OCI-LY7 (cell line): ENCODE results near the gene HAPSTR1. TPM values are rescaled to one million over a fixed set of nuclear protein-coding genes. Genes with fewer than 3 reads are reported as not detected.
A peak's percentile ranks its signal among the peaks of the same experiment; 100 is the strongest.

ENCODE experiments used
- BruUV-seq: library from RNA; stranded (reverse); fragments of 400-500 nt; replicated peaks from 2 replicates; lab custom pipeline; 2021; lab: Mats Ljungman, UMichigan
- CTCF ChIA-PET: fragments of 300-600 bp; sonication (Branson Sonifier 250); formaldehyde crosslinking; loops from one replicate; lab custom pipeline; 2022; ENCODE audit warnings: antibody characterized with exemption; ENCODE audit not compliant: unreplicated experiment; lab: Charles Lee
- POLR2A ChIA-PET: fragments of 300-600 bp; sonication (Branson Sonifier 250); formaldehyde crosslinking; loops from one replicate; lab custom pipeline; 2022; ENCODE audit warnings: antibody characterized with exemption; lab: Charles Lee
- DNase-seq: peaks from one replicate; pipeline ENCODE4 v3.0.0-alpha.2; 2015; ENCODE audit warnings: low spot score
- H2AFZ ChIP-seq: fragments of 200-600 bp; sonication (generic), shearing (Covaris generic); 2 replicates; pipeline ENCODE4 v1.6.1; 2014; ENCODE audit warnings: mild to moderate bottlenecking, antibody characterized with exemption, low read length, moderate library complexity
- H3K27ac ChIP-seq: fragments of 200-600 bp; sonication (generic); 2 replicates; pipeline ENCODE4 v1.5.1; 2014; ENCODE audit warnings: mixed run types, low read depth, mild to moderate bottlenecking, moderate library complexity, low read length, inconsistent platforms; ENCODE audit not compliant: poor library complexity, severe bottlenecking
- H3K36me3 ChIP-seq: fragments of 200-600 bp; sonication (generic); 2 replicates; pipeline ENCODE4 v1.6.1; 2014; ENCODE audit warnings: mild to moderate bottlenecking, antibody characterized with exemption, low read length, moderate library complexity, mixed read lengths; ENCODE audit not compliant: insufficient read depth
- H3K4me1 ChIP-seq: fragments of 200-600 bp; sonication (generic); 2 replicates; pipeline ENCODE4 v1.5.1; 2014; ENCODE audit warnings: mild to moderate bottlenecking, low read length; ENCODE audit not compliant: insufficient read depth, poor library complexity, severe bottlenecking
- H3K4me2 ChIP-seq: fragments of 200-600 bp; sonication (generic); 2 replicates; pipeline ENCODE4 v1.6.1; 2014; ENCODE audit warnings: mild to moderate bottlenecking, low read length
- H3K4me3 ChIP-seq: fragments of 200-600 bp; sonication (generic); 2 replicates; pipeline ENCODE4 v1.5.1; 2014; ENCODE audit warnings: mild to moderate bottlenecking, low read depth, low read length; ENCODE audit not compliant: poor library complexity, severe bottlenecking
- H3K79me2 ChIP-seq: fragments of 200-600 bp; sonication (generic); 2 replicates; pipeline ENCODE4 v1.6.1; 2016; ENCODE audit warnings: low read depth, mild to moderate bottlenecking, low read length, moderate library complexity, mixed read lengths; ENCODE audit not compliant: insufficient read depth
- H3K9me2 ChIP-seq: fragments of 200-600 bp; sonication (generic); 2 replicates; pipeline ENCODE4 v1.6.1; 2016; ENCODE audit warnings: mild to moderate bottlenecking, low read length, mixed read lengths; ENCODE audit not compliant: insufficient read depth
- H3K9me3 ChIP-seq: fragments of 200-600 bp; sonication (generic); 2 replicates; pipeline ENCODE4 v1.6.1; 2014; ENCODE audit warnings: mild to moderate bottlenecking, mixed run types, low read length, mixed read lengths
- H4K20me1 ChIP-seq: fragments of 200-600 bp; sonication (generic); 2 replicates; pipeline ENCODE4 v1.6.1; 2014; ENCODE audit warnings: mild to moderate bottlenecking, antibody characterized with exemption, low read length, moderate library complexity, mixed read lengths; ENCODE audit not compliant: insufficient read depth
- EZH2phosphoT487 ChIP-seq: fragments of 200-600 bp; sonication (generic); IDR thresholded peaks from 2 replicates; pipeline ENCODE4 v1.6.1; 2018; ENCODE audit warnings: low read depth, borderline replicate concordance, mild to moderate bottlenecking, mixed run types, antibody characterized with exemption, low read length, moderate library complexity, mixed read lengths
- intact Hi-C: fragments of 100-400 bp; cut with micrococcal nuclease; formaldehyde crosslinking; loops from one replicate; pipeline ENCODE4 v1.10.0; 2022; ENCODE audit not compliant: unreplicated experiment
- total RNA-seq, 2 experiments: library from RNA; depleted of rRNA in 1 of 2; stranded (reverse); fragments of >200 nt in 1 of 2; shearing (Covaris generic) in 1 of 2; gene quantifications; 2 replicates each; pipeline ENCODE4 v1.2.3, GENCODE V29; 2014 to 2022
- TF ChIP-seq, protein P1 (sequence below): fragments of 200-600 bp; sonication (generic); conservative IDR thresholded peaks from 2 replicates; pipeline ENCODE4 v1.5.1; 2014; ENCODE audit warnings: mild to moderate bottlenecking, antibody characterized with exemption, low read length, moderate library complexity, mixed read lengths

The HAPSTR1 gene
- total RNA-seq, 2 experiments from 2014 or later: 50.9 to 71.5 TPM

DNA sequence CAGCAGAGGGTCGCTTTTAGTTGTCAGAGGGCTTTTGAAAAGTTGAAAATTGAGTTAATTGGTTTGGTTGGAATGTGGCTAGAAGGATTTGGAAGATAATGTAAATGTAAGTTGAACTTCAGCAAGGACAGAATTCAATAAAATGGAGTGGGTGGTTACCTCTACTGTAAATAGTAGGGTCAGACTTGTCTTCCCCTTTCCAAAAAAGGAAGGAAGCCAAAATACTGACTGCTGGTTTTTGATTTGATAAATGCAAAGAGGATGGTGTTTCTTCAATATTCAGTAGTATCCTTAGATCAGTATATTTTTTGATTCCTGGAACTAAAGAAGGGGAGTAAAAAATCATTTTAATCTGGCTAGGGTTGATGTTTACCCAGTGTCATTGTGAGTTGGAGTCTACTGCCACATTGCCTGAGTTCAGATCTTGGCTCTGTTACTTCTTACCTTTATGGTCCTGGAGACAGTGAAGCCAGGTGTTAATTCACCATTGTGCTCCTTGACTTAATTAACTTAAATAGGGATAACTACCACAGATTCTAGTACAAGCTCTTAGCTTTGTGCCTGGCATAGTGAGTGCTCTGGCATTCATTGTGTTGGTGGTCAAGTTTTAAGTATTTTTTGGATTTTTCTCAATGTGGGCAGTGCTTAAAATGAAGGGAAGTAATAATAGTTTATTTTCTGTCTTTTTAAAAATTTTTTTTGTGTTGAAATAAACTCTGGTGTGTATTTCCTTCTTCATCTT, 4.4 kb downstream of the HAPSTR1 start:
- POLR2A ChIA-PET: interaction anchor here (0.6 kb wide), 1 partner anchor 127 kb away, joined by 5 read pairs; no protein-coding TSS in a partner anchor
- H3K4me1 ChIP-seq: peaks cover 60% of the 10 kb centered on the region
- intact Hi-C loops: loop anchor here (10.0 kb wide), 3 partner anchors 1649 to 1849 kb away; partner anchors contain the start of genes CLEC16A, DEXI and NUBP1

DNA sequence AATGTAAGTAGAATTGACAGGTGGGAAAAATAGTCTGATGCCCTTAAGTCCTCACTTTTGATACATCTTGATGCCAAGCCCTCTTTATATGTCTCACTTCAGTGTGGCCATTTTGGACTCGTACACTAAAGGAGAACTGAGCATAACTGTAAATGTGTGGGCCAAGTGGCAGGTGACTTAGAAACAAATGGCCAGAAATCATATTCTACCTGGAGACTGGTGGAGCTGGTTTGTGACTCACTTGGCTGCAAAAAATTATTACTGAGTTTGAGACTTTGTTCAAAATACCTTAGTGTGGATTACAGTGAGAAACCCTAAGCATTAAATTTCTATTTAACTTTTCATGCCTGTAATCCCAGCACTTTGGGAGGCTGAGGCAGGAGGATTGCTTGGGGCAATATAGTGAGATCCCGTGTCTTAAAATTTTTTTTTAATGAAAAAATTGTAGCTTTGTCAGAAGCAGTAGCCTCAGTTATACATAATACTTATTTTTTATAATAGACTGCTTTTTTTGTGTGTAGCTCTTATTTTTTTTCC, 5.0 kb downstream of the HAPSTR1 start:
- intact Hi-C loops: loop anchor here (10.0 kb wide), 3 partner anchors 1648 to 1848 kb away; partner anchors contain the start of genes CLEC16A, DEXI and NUBP1
- ChIA-PET CTCF (no interaction called here), POLR2A (interaction anchor here (0.6 kb wide), 1 partner anchor 127 kb away, joined by 5 read pairs; no protein-coding TSS in a partner anchor)
- Histone ChIP-seq H3K9me3 (no peaks in the 10 kb centered on the region), H2AFZ (no peak overlapping the region), H3K9me2 (no peaks in the 10 kb centered on the region), H4K20me1 (peaks cover 71% of the 10 kb centered on the region), H3K4me2 (peak overlapping the region; percentile 89), H3K4me1 (peaks cover 61% of the 10 kb centered on the region), H3K27ac (no peak overlapping the region), H3K4me3 (no peak overlapping the region), H3K36me3 (peaks cover 90% of the 10 kb centered on the region), H3K79me2 (peaks cover 99% of the 10 kb centered on the region)
- TF ChIP-seq, protein P1, sequence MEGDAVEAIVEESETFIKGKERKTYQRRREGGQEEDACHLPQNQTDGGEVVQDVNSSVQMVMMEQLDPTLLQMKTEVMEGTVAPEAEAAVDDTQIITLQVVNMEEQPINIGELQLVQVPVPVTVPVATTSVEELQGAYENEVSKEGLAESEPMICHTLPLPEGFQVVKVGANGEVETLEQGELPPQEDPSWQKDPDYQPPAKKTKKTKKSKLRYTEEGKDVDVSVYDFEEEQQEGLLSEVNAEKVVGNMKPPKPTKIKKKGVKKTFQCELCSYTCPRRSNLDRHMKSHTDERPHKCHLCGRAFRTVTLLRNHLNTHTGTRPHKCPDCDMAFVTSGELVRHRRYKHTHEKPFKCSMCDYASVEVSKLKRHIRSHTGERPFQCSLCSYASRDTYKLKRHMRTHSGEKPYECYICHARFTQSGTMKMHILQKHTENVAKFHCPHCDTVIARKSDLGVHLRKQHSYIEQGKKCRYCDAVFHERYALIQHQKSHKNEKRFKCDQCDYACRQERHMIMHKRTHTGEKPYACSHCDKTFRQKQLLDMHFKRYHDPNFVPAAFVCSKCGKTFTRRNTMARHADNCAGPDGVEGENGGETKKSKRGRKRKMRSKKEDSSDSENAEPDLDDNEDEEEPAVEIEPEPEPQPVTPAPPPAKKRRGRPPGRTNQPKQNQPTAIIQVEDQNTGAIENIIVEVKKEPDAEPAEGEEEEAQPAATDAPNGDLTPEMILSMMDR: no peak
- no peak for TF ChIP-seq EZH2phosphoT487
- DNase-seq: no peak
- BruUV-seq: no TSS peak

More for the DNA sequence above, 4.4 kb downstream of the HAPSTR1 start:
- no peak overlapping the region for H3K27ac ChIP-seq
- H3K4me3 ChIP-seq: peak overlapping the region; percentile 92
- H4K20me1 ChIP-seq: peaks cover 64% of the 10 kb centered on the region
- no peak overlapping the region for H2AFZ ChIP-seq
- no peaks in the 10 kb centered on the region for H3K9me3 ChIP-seq
- no peaks in the 10 kb centered on the region for H3K9me2 ChIP-seq
- no peak for DNase-seq
- CTCF ChIA-PET: no interaction called here
- no TSS peak for BruUV-seq
- peaks cover 83% of the 10 kb centered on the region for H3K36me3 ChIP-seq
- TF ChIP-seq EZH2phosphoT487: no peak
- TF ChIP-seq, protein P1: no peak
- H3K79me2 ChIP-seq: peaks cover 93% of the 10 kb centered on the region
- H3K4me2 ChIP-seq: peak overlapping the region; percentile 89
